ENCODE measurements around the gene AP3S2.
"Not testable (repeated sequence)": the region's sequence is repeated elsewhere in the genome, so short reads cannot be mapped to it uniquely, and the experiment has no call there.

- TF ChIP-seq CTCF (IDR thresholded peaks at IDR 0.05); EZH2 (IDR thresholded peaks at IDR 0.05; ENCODE audit: borderline replicate concordance, insufficient read depth, low read depth, low read length, poor library complexity, severe bottlenecking): not testable (repeated sequence)
Measured at GRCh38 chr15:89834465-89835175, 59.2 kb downstream of the AP3S2 start.

All from B cell (primary cell).